Activated naive CD8-positive, alpha-beta T cell (primary cell): ENCODE measurements around the gene RNF113B.

Experiments used
- H3K27ac Mint-ChIP-seq: one replicate; pipeline ENCODE4 v1.8.0; 2021; ENCODE audit warnings: mixed read lengths
- H3K27me3 Mint-ChIP-seq: one replicate; pipeline ENCODE4 v1.8.0; 2021; ENCODE audit warnings: mixed read lengths
- H3K36me3 Mint-ChIP-seq: one replicate; pipeline ENCODE4 v1.8.0; 2021; ENCODE audit warnings: mixed read lengths
- H3K4me1 Mint-ChIP-seq: one replicate; pipeline ENCODE4 v1.8.0; 2021; ENCODE audit warnings: low read depth, mixed read lengths
- H3K4me3 Mint-ChIP-seq: one replicate; pipeline ENCODE4 v1.8.0; 2021; ENCODE audit warnings: mild to moderate bottlenecking, mixed read lengths
- H3K9me3 Mint-ChIP-seq: one replicate; pipeline ENCODE4 v1.8.0; 2021; ENCODE audit warnings: low read depth, mixed read lengths

Gene RNF113B

GRCh38 chr13:98214707-98215106 lies 37.6 kb upstream of the RNF113B start:
- H3K9me3 Mint-ChIP-seq: no peaks in the 10 kb centered on the region
- H3K4me3 Mint-ChIP-seq: no peak overlapping the region
- H3K27ac Mint-ChIP-seq: no peak overlapping the region
- peaks cover 4% of the 10 kb centered on the region for H3K27me3 Mint-ChIP-seq
- no peaks in the 10 kb centered on the region for H3K4me1 Mint-ChIP-seq
- H3K36me3 Mint-ChIP-seq: no peaks in the 10 kb centered on the region

DNA sequence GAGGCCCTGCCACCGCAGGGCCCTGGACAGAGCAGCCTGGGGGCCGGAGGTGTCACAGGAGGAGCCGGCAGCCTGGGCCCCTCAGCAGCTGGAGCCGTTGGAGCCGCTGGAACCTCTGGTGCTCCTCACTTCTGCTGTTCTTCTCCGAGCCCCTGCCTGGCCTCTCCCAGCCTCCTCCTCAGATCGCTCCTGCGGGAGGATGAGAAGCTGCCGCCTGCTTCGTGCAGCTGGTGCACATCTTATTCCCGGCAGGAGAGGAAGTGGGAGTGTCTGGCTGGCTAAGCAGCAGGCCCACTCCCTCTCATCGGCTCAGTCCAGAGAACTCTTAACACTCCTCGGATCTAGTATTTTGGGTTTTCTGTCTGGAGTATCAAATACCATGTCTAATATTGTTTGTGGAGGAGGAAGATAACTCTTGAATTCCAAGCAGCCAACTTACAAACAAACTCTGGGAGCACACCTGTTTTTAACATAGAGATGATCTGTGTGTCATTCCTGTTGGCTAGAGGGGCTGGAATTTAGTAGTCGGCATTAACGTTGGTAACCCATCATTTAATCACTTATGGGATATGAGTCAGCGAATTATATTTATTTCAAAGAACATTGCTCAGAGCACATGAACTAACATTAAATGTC lies 37.1 kb upstream of the RNF113B start:
- Mint-ChIP-seq H3K9me3 (no peaks in the 10 kb centered on the region), H3K27me3 (peaks cover 4% of the 10 kb centered on the region), H3K36me3 (no peaks in the 10 kb centered on the region)

DNA sequence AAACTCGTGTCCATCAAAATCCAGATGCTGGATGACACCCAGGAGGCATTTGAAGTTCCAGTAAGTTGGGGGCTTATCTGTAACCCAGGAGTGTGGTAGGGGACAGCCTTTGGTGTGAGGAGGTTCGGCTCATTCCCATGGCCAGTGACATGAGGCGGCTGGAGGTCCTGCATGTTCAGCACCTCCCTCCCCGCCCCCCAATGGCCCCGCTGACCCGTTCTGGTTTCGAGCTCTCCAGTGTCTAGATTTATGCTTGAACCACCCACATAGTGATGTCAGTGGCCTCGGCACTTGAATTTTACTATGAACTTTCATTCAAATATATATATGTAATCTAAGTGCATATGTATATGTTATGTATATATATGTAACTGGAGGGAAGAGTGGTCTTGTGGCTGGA lies 36.3 kb upstream of the RNF113B start:
- Mint-ChIP-seq H3K4me1 (no peaks in the 10 kb centered on the region), H3K9me3 (no peaks in the 10 kb centered on the region), H3K4me3 (no peak overlapping the region), H3K27ac (no peak overlapping the region), H3K27me3 (peaks cover 4% of the 10 kb centered on the region), H3K36me3 (no peaks in the 10 kb centered on the region)

More for the DNA sequence above, 37.1 kb upstream of the RNF113B start:
- no peak overlapping the region for H3K27ac Mint-ChIP-seq
- no peaks in the 10 kb centered on the region for H3K4me1 Mint-ChIP-seq
- H3K4me3 Mint-ChIP-seq: no peak overlapping the region

DNA sequence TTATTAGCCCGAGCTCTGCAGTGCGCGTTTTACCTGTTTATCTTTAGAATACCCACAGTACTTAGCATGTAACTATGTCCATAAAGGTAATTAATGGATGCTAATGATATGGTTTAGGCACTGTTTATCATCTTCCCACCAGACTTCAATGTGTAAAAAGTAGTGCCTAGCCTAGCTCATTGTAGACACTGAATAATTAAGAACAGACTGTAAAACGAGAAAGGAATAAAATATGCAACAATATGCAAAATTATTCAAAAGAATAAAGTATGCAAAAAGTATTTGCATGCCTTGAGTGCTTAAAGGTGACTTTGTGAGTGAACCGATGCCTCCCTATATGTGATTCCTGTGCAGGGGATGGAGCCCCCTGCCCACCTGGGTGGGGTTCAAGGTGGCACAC lies 35.7 kb upstream of the RNF113B start:
- Mint-ChIP-seq H3K27ac (no peak overlapping the region), H3K36me3 (no peaks in the 10 kb centered on the region), H3K4me1 (no peaks in the 10 kb centered on the region), H3K9me3 (no peaks in the 10 kb centered on the region), H3K4me3 (no peak overlapping the region), H3K27me3 (peaks cover 7% of the 10 kb centered on the region)

DNA sequence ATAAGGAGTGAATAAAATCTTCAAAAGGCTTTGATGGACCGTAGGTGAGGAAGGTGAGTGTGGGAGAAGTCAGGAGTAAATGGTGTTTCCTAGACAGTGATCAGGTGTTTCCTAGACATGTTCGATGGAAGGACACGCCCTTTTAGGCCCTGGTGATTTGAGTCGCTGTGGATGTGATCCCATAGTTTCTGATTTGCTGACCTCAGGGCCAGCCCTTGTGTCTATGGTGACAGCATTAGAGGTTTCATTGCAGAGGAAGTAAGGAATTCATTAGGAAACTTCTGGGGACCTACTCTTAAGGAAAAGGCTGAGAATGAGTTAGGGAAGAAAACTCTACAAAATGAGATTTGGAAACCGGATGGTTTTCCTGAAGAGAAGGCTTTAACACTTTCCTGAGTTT lies 31.5 kb upstream of the RNF113B start:
- Mint-ChIP-seq H3K27ac (no peak overlapping the region), H3K4me3 (no peak overlapping the region), H3K36me3 (no peaks in the 10 kb centered on the region), H3K4me1 (no peaks in the 10 kb centered on the region), H3K9me3 (peaks cover 14% of the 10 kb centered on the region), H3K27me3 (peaks cover 8% of the 10 kb centered on the region)

GRCh38 chr13:98207416-98207815 lies 30.3 kb upstream of the RNF113B start:
- Mint-ChIP-seq H3K27ac (no peak overlapping the region), H3K27me3 (peaks cover 11% of the 10 kb centered on the region), H3K9me3 (peaks cover 14% of the 10 kb centered on the region), H3K36me3 (no peaks in the 10 kb centered on the region), H3K4me1 (no peaks in the 10 kb centered on the region), H3K4me3 (no peak overlapping the region)

DNA sequence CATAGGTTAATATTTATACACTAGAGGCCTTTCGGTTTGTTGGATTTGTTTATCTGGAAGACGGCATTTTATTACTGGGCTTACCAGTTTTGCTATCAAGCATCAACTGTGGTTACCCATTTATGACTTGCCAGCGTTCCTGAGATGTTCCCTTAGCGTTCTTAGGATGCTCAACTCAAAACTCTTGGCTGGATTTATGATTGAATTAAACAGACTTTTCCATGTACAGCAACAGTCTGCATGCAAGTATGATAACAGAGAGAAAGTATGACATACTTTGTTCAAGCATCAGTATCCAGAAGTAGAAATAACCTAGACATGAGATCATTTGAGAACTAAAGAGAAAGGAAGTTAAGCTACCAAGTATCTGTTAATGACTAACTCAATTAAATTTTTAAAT lies 29.9 kb upstream of the RNF113B start:
- H3K9me3 Mint-ChIP-seq: peaks cover 14% of the 10 kb centered on the region
- H3K27me3 Mint-ChIP-seq: peaks cover 14% of the 10 kb centered on the region
- H3K4me3 Mint-ChIP-seq: no peak overlapping the region
- no peaks in the 10 kb centered on the region for H3K36me3 Mint-ChIP-seq
- H3K4me1 Mint-ChIP-seq: no peaks in the 10 kb centered on the region
- no peak overlapping the region for H3K27ac Mint-ChIP-seq

DNA sequence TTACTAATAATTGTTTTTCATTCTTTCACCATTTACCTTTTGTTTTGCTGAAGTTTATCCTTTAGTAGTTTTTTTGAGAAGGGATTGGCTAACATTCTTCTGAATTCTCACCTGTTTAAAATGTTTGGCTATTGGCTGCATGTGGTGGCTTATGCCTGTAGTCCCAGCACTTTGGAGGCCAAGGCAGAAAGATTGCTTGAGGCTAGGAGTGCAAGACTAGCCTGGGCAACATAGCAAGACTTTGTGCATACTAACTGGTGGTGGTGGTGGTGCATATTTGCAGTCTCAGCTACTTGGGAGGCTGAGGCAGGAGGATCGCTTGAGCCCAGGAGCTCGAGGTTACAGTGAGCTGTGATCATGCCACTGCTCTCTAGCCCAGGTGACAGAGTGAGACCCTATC lies 27.5 kb upstream of the RNF113B start:
- peaks cover 14% of the 10 kb centered on the region for H3K9me3 Mint-ChIP-seq
- no peak overlapping the region for H3K27ac Mint-ChIP-seq

DNA sequence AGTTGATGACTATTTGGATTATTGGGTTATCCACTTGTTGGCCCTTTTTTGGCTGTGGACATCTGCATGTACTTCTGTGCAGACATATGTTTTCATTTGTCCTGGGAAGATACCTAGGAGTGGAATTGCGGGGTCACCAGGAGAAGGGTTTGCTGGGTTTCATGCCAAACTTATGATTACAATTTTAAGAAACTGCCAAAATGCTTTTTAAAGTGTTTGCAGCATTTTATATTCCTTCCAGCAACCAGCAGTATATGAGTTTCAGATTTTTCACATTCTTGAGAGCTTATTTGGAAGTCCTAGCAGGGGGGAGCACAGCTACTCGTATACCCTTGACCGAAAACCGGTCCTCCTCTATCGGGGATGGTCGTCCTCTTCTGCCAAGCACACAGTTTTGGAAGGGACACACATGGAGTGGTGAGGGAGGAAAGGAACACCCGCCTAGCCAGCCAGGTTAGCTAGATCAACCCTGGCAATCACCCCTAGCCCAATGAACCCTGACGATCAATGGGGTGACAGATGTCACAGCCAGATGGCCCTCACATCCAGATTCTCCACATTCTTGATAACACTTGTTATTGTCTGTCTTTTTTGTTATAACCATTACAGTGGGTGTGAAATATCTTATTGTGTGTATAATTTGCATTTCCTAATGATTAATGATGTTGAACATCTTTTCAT lies 26.7 kb upstream of the RNF113B start:
- Mint-ChIP-seq H3K4me1 (no peaks in the 10 kb centered on the region), H3K9me3 (peaks cover 14% of the 10 kb centered on the region), H3K36me3 (no peaks in the 10 kb centered on the region), H3K27ac (no peak overlapping the region), H3K4me3 (no peak overlapping the region), H3K27me3 (peaks cover 15% of the 10 kb centered on the region)

More for the DNA sequence above, 27.5 kb upstream of the RNF113B start:
- no peak overlapping the region for H3K4me3 Mint-ChIP-seq
- no peaks in the 10 kb centered on the region for H3K4me1 Mint-ChIP-seq
- no peaks in the 10 kb centered on the region for H3K36me3 Mint-ChIP-seq
- H3K27me3 Mint-ChIP-seq: peaks cover 15% of the 10 kb centered on the region

GRCh38 chr13:98201984-98202383 lies 24.9 kb upstream of the RNF113B start:
- no peaks in the 10 kb centered on the region for H3K4me1 Mint-ChIP-seq
- H3K27me3 Mint-ChIP-seq: peaks cover 12% of the 10 kb centered on the region
- H3K36me3 Mint-ChIP-seq: no peaks in the 10 kb centered on the region
- H3K4me3 Mint-ChIP-seq: no peak overlapping the region
- H3K9me3 Mint-ChIP-seq: peaks cover 14% of the 10 kb centered on the region
- no peak overlapping the region for H3K27ac Mint-ChIP-seq

GRCh38 chr13:98201189-98201588 lies 24.1 kb upstream of the RNF113B start:
- Mint-ChIP-seq H3K9me3 (peaks cover 6% of the 10 kb centered on the region), H3K27me3 (peaks cover 9% of the 10 kb centered on the region), H3K4me1 (no peaks in the 10 kb centered on the region), H3K27ac (no peak overlapping the region), H3K36me3 (no peaks in the 10 kb centered on the region), H3K4me3 (no peak overlapping the region)

GRCh38 chr13:98200211-98200878 lies 23.3 kb upstream of the RNF113B start:
- H3K9me3 Mint-ChIP-seq: no peaks in the 10 kb centered on the region
- H3K27ac Mint-ChIP-seq: no peak overlapping the region
- H3K36me3 Mint-ChIP-seq: no peaks in the 10 kb centered on the region
- H3K4me3 Mint-ChIP-seq: no peak overlapping the region
- peaks cover 8% of the 10 kb centered on the region for H3K27me3 Mint-ChIP-seq
- H3K4me1 Mint-ChIP-seq: no peaks in the 10 kb centered on the region

DNA sequence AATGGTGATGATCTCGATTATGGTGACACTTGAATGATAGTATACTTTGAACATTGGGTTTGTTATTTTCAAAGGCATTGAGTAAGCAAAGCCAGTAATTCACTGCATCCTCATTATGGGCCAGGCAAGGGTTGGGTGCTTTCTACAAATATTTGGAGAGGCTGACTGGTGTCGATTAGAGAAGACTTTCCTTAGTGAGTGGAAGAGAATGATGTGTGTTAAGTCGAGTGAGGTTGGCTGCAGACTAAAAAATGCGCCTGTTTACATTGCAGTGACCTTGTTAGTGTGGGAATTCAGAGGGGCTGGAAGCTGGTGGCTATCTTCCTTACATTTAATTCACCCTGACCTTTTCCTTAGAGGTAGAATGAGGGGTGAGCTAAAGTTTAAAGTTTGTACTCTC lies 22.4 kb upstream of the RNF113B start:
- Mint-ChIP-seq H3K4me3 (no peak overlapping the region), H3K4me1 (no peaks in the 10 kb centered on the region), H3K27me3 (peaks cover 8% of the 10 kb centered on the region), H3K9me3 (no peaks in the 10 kb centered on the region), H3K27ac (no peak overlapping the region), H3K36me3 (no peaks in the 10 kb centered on the region)

GRCh38 chr13:98198683-98199082 lies 21.6 kb upstream of the RNF113B start:
- Mint-ChIP-seq H3K9me3 (no peaks in the 10 kb centered on the region), H3K27ac (no peak overlapping the region), H3K4me1 (no peaks in the 10 kb centered on the region), H3K4me3 (no peak overlapping the region), H3K36me3 (no peaks in the 10 kb centered on the region), H3K27me3 (peaks cover 8% of the 10 kb centered on the region)

GRCh38 chr13:98195054-98195791 lies 18.2 kb upstream of the RNF113B start:
- Mint-ChIP-seq H3K27me3 (no peaks in the 10 kb centered on the region), H3K4me3 (no peak overlapping the region), H3K27ac (no peak overlapping the region), H3K9me3 (no peaks in the 10 kb centered on the region), H3K36me3 (no peaks in the 10 kb centered on the region), H3K4me1 (no peaks in the 10 kb centered on the region)
